Measurements from ENCODE around the gene CAMLG.

GRCh38 chr5:134692722-134693121, 45.6 kb upstream of the CAMLG start:
- TF ChIP-seq ZBTB21 (CRISPR knock-in tag; IDR thresholded peaks at IDR 0.05) (no peak), GLI4 (CRISPR knock-in tag; IDR thresholded peaks at IDR 0.05; ENCODE audit: borderline replicate concordance) (no peak), CEBPB (IDR thresholded peaks at IDR 0.05; ENCODE audit: borderline replicate concordance, low read depth, low read length) (no peak), JUN (CRISPR knock-in tag; IDR thresholded peaks at IDR 0.05) (no peak), SNAPC5 (CRISPR knock-in tag; IDR thresholded peaks at IDR 0.05; ENCODE audit: borderline replicate concordance) (no peak), MEF2D (CRISPR knock-in tag; IDR thresholded peaks at IDR 0.05) (no peak), POLR2A (IDR thresholded peaks at IDR 0.05; ENCODE audit: insufficient read depth in 1 of 2, low read depth in 2 of 2, low read length in 2 of 2) (no peak), KLF16 (CRISPR knock-in tag; IDR thresholded peaks at IDR 0.05) (no peak)
- TF ChIP-seq, protein P1, sequence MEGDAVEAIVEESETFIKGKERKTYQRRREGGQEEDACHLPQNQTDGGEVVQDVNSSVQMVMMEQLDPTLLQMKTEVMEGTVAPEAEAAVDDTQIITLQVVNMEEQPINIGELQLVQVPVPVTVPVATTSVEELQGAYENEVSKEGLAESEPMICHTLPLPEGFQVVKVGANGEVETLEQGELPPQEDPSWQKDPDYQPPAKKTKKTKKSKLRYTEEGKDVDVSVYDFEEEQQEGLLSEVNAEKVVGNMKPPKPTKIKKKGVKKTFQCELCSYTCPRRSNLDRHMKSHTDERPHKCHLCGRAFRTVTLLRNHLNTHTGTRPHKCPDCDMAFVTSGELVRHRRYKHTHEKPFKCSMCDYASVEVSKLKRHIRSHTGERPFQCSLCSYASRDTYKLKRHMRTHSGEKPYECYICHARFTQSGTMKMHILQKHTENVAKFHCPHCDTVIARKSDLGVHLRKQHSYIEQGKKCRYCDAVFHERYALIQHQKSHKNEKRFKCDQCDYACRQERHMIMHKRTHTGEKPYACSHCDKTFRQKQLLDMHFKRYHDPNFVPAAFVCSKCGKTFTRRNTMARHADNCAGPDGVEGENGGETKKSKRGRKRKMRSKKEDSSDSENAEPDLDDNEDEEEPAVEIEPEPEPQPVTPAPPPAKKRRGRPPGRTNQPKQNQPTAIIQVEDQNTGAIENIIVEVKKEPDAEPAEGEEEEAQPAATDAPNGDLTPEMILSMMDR (CRISPR knock-in tag; IDR thresholded peaks at IDR 0.05) = no peak
